Kasumi-1 (cell line): ENCODE results near the gene SPAG8.

Experiments
- DNase-seq, 2 experiments: peaks; one replicate each; lab custom pipeline; 2025; lab: John Stamatoyannopoulos, UW

Gene SPAG8

GRCh38 chr9:35836595-35836994, 24.5 kb upstream of the SPAG8 start:
- DNase-seq: no peak

GRCh38 chr9:35835766-35836165, 23.7 kb upstream of the SPAG8 start:
- no peak for DNase-seq

GRCh38 chr9:35835216-35835632, 23.2 kb upstream of the SPAG8 start:
- peak in 1 of 2 experiments; percentile 26 for DNase-seq

- no peak for DNase-seq
These were observed 22.5 kb upstream of the SPAG8 start for GRCh38 chr9:35834260-35835215.

- DNase-seq: no peak
These were observed 20.8 kb upstream of the SPAG8 start for GRCh38 chr9:35832814-35833213.

- no peak for DNase-seq
These were observed 19.0 kb upstream of the SPAG8 start for GRCh38 chr9:35831040-35831439.

- DNase-seq: no peak
These were observed 17.7 kb upstream of the SPAG8 start for GRCh38 chr9:35829764-35830096.

GRCh38 chr9:35829084-35829763, 17.2 kb upstream of the SPAG8 start, which contains the start of gene TMEM8B:
Gene TMEM8B (plus strand): TSS chr9:35829228. CDS start chr9:35829448, 220 bp downstream.
- DNase-seq: peak; percentile 75 to 80

- no peak for DNase-seq
These were observed 16.6 kb upstream of the SPAG8 start, which contains the start of gene FAM221B for GRCh38 chr9:35828716-35829083. Gene FAM221B (minus strand): TSS chr9:35828732. CDS start chr9:35826161, 2,571 bp downstream.

GRCh38 chr9:35827486-35827885, 15.4 kb upstream of the SPAG8 start:
- DNase-seq: no peak

- DNase-seq: peak; percentile 81 to 83
These were observed 14.1 kb upstream of the SPAG8 start for GRCh38 chr9:35826071-35826701.

- DNase-seq: no peak
These were observed 10.9 kb upstream of the SPAG8 start for GRCh38 chr9:35822926-35823325.

GRCh38 chr9:35820076-35820475, 8.0 kb upstream of the SPAG8 start:
- DNase-seq: no peak

- DNase-seq: no peak
These were observed 6.3 kb upstream of the SPAG8 start for GRCh38 chr9:35818341-35818740.

- peak in 1 of 2 experiments; percentile 34 for DNase-seq
These were observed 4.6 kb upstream of the SPAG8 start for GRCh38 chr9:35816708-35817107.

GRCh38 chr9:35814841-35815543, 2.9 kb upstream of the SPAG8 start, which contains the start of gene HINT2:
Gene HINT2 (minus strand): TSS chr9:35815042. CDS start chr9:35814979, 63 bp downstream.
- DNase-seq: peak; percentile 98 to 100

GRCh38 chr9:35814106-35814840, 2.2 kb upstream of the SPAG8 start:
- peak; percentile 41 to 51 for DNase-seq

GRCh38 chr9:35813434-35814105, 1.5 kb upstream of the SPAG8 start:
- DNase-seq: no peak

- DNase-seq: no peak
These were observed 559 bp downstream of the SPAG8 start for GRCh38 chr9:35811381-35812024.

- DNase-seq: no peak
These were observed 1.9 kb downstream of the SPAG8 start for GRCh38 chr9:35810122-35810521.
